Choroid plexus epithelial cell (primary cell): Measurements from ENCODE around the gene TIAM2.
"Not testable (repeated sequence)": the region's sequence is repeated elsewhere in the genome, so short reads cannot be mapped to it uniquely, and the experiment has no call there.

Experiments used
- DNase-seq: peaks from one replicate; pipeline ENCODE4 v3.0.0-alpha.2; 2010; ENCODE audit warnings: low read depth
- H3K4me3 ChIP-seq: 2 replicates; pipeline ENCODE4 v1.5.1; 2011; ENCODE audit warnings: low read depth, mild to moderate bottlenecking, control low read depth, low read length, moderate library complexity
- CTCF ChIP-seq: conservative IDR thresholded peaks from 2 replicates; pipeline ENCODE4 v1.5.1; 2011; ENCODE audit warnings: low read depth, mild to moderate bottlenecking, control low read depth, inconsistent platforms, low read length, moderate library complexity

TIAM2 gene

GRCh38 chr6:155090166-155090565 lies 95.1 kb downstream of the TIAM2 start:
- no peak for TF ChIP-seq CTCF
- DNase-seq, result no peak
- H3K4me3 ChIP-seq, result no peak overlapping the region

GRCh38 chr6:155091756-155092155 lies 96.6 kb downstream of the TIAM2 start:
- no peak for DNase-seq
- no peak overlapping the region for H3K4me3 ChIP-seq
- TF ChIP-seq CTCF, result no peak

GRCh38 chr6:155093430-155093829 lies 98.3 kb downstream of the TIAM2 start:
- DNase-seq, result peak; percentile 35
- H3K4me3 ChIP-seq, result no peak overlapping the region
- TF ChIP-seq CTCF, result no peak

- no peak for TF ChIP-seq CTCF
- no peak for DNase-seq
- no peak overlapping the region for H3K4me3 ChIP-seq
Observed at GRCh38 chr6:155100087-155100486, 105.0 kb downstream of the TIAM2 start.

- no peak for TF ChIP-seq CTCF
- no peak overlapping the region for H3K4me3 ChIP-seq
- DNase-seq, result no peak
Observed at GRCh38 chr6:155100591-155100990, 105.5 kb downstream of the TIAM2 start.

- DNase-seq, result peak; percentile 76
- H3K4me3 ChIP-seq, result not testable (repeated sequence)
Observed at GRCh38 chr6:155103083-155103645, 108.0 kb downstream of the TIAM2 start.

- DNase-seq, result peak; percentile 35
- no peak for TF ChIP-seq CTCF
Observed at GRCh38 chr6:155103816-155104366, 108.8 kb downstream of the TIAM2 start.

More at GRCh38 chr6:155103816-155104366, 108.8 kb downstream of the TIAM2 start:
- H3K4me3 ChIP-seq, result no peak overlapping the region
